Gastroesophageal sphincter (tissue), 3 donors: ENCODE measurements around the gene SNX25.

Experiments
- CTCF ChIP-seq, 4 experiments: fragments of 200-600 bp in 2 of 4; fragments of 450-650 bp in 2 of 4; sonication (generic) in 1 of 4; IDR thresholded peaks; one replicate each; pipeline ENCODE4 v1.5.1; 2017 to 2019; ENCODE audit warnings: antibody characterized with exemption in 4 of 4, mild to moderate bottlenecking in 2 of 4, moderate library complexity in 2 of 4
- EP300 ChIP-seq: sonication (generic); formaldehyde crosslinking; IDR thresholded peaks from one replicate; pipeline ENCODE4 v1.6.1; 2017; ENCODE audit warnings: antibody characterized with exemption, mild to moderate bottlenecking
- POLR2A ChIP-seq, 2 donors: fragments of 450-650 bp; IDR thresholded peaks; one replicate each; pipeline ENCODE4 v1.6.1; 2017; ENCODE audit warnings: antibody characterized with exemption in 2 of 2, mild to moderate bottlenecking in 2 of 2, moderate library complexity in 1 of 2

- TF ChIP-seq CTCF (IDR thresholded peaks at IDR 0.05) (no peak), EP300 (no peak), POLR2A (IDR thresholded peaks at IDR 0.05) (no peak)
These were observed 114.2 kb downstream of the SNX25 start for GRCh38 chr4:185323606-185324005.
